ENCODE results near the gene OSBP2.

The OSBP2 gene

DNA sequence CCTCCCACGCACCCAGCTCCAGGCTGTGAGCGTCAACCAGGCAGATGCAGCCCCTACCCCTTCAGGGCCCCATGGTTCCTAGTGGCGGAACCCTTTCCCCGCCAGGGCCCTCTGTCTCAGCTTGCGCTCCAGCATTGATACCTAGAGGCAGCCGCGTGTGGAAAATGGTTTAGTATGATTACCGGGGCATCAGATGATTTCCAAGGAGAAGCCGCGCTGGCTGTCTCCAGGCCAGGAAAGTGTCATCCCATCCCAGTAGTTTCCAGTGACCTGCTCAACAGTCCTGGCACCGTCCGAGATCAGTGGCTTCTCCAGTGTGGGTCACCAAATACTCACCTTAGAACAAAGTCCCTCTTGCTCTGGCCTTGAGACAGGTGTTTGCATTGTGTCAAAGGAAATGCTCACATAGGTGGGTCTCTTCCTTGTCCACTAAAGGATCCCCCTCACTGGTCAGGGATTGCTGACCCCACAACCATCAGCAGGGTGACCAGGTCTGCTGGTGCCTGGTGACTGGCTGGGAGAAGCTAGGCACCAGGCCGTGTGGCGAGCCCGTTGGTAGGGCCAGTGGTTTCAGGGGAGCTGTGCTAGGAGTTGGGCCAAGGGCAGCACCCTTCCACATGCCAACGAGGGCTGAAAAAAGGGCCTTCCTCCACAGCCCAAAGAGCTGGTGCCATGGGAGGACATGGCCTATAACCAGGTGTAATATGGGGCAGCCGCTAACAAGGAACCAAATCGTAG, 164.5 kb downstream of the OSBP2 start:
- TF ChIP-seq REST (IDR thresholded peaks at IDR 0.05; ENCODE audit: low read depth) (no peak), CEBPB (IDR thresholded peaks at IDR 0.05) (no peak), RAD21 (IDR thresholded peaks at IDR 0.05; ENCODE audit: low read depth) (no peak), FOXM1 (IDR thresholded peaks at IDR 0.05; ENCODE audit: borderline replicate concordance, low read depth) (no peak), MAX (IDR thresholded peaks at IDR 0.05) (no peak), TEAD4 (IDR thresholded peaks at IDR 0.05) (no peak), TCF12 (IDR thresholded peaks at IDR 0.05; ENCODE audit: low read depth) (no peak), CREB1 (IDR thresholded peaks at IDR 0.05; ENCODE audit: low read depth) (no peak), NFIC (IDR thresholded peaks at IDR 0.05) (no peak), ZBTB7A (IDR thresholded peaks at IDR 0.05; ENCODE audit: low read depth) (no peak), YY1 (IDR thresholded peaks at IDR 0.05; ENCODE audit: low read depth) (no peak), TAF1 (IDR thresholded peaks at IDR 0.05; ENCODE audit: low read depth) (no peak), EGR1 (IDR thresholded peaks at IDR 0.05) (no peak), EP300 (IDR thresholded peaks at IDR 0.05; ENCODE audit: borderline replicate concordance) (no peak)
- TF ChIP-seq, protein P1, sequence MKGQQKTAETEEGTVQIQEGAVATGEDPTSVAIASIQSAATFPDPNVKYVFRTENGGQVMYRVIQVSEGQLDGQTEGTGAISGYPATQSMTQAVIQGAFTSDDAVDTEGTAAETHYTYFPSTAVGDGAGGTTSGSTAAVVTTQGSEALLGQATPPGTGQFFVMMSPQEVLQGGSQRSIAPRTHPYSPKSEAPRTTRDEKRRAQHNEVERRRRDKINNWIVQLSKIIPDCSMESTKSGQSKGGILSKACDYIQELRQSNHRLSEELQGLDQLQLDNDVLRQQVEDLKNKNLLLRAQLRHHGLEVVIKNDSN (IDR thresholded peaks at IDR 0.05): no peak

- TF ChIP-seq FOXM1 (IDR thresholded peaks at IDR 0.05; ENCODE audit: borderline replicate concordance, low read depth) (no peak), REST (IDR thresholded peaks at IDR 0.05; ENCODE audit: low read depth) (no peak), TCF12 (IDR thresholded peaks at IDR 0.05; ENCODE audit: low read depth) (no peak), YY1 (IDR thresholded peaks at IDR 0.05; ENCODE audit: low read depth) (no peak), MAX (IDR thresholded peaks at IDR 0.05) (no peak), TAF1 (IDR thresholded peaks at IDR 0.05; ENCODE audit: low read depth) (no peak), CREB1 (IDR thresholded peaks at IDR 0.05; ENCODE audit: low read depth) (no peak)
- TF ChIP-seq, protein P1 (IDR thresholded peaks at IDR 0.05): no peak
These were observed 165.0 kb downstream of the OSBP2 start for GRCh38 chr22:30859714-30860095.

GRCh38 chr22:30860176-30861105, 165.8 kb downstream of the OSBP2 start:
- TF ChIP-seq, protein P1 (IDR thresholded peaks at IDR 0.05): no peak
- TF ChIP-seq FOXM1 (IDR thresholded peaks at IDR 0.05; ENCODE audit: borderline replicate concordance, low read depth) (no peak), TCF12 (IDR thresholded peaks at IDR 0.05; ENCODE audit: low read depth) (no peak), NFIC (IDR thresholded peaks at IDR 0.05) (no peak), YY1 (IDR thresholded peaks at IDR 0.05; ENCODE audit: low read depth) (no peak), REST (IDR thresholded peaks at IDR 0.05; ENCODE audit: low read depth) (no peak), CEBPB (IDR thresholded peaks at IDR 0.05) (no peak), TAF1 (IDR thresholded peaks at IDR 0.05; ENCODE audit: low read depth) (no peak), ZBTB7A (IDR thresholded peaks at IDR 0.05; ENCODE audit: low read depth) (no peak), TEAD4 (IDR thresholded peaks at IDR 0.05) (no peak), RAD21 (IDR thresholded peaks at IDR 0.05; ENCODE audit: low read depth) (no peak), EP300 (IDR thresholded peaks at IDR 0.05; ENCODE audit: borderline replicate concordance) (no peak), EGR1 (IDR thresholded peaks at IDR 0.05) (no peak), MAX (IDR thresholded peaks at IDR 0.05) (no peak), CREB1 (IDR thresholded peaks at IDR 0.05; ENCODE audit: low read depth) (no peak)

Data from Ishikawa (cell line).